K562 (cell line): ENCODE results near the gene PGAP3. TPM values are rescaled to one million over a fixed set of nuclear protein-coding genes. Genes with fewer than 3 reads are reported as not detected.

Experiments
- ATAC-seq: fragments of 200-7000 bp; cut with Tn5 transposase; 3 replicates; pipeline ENCODE4 v1.9.1; 2020; ENCODE audit warnings: moderate library complexity
- BruUV-seq: library from RNA; stranded (reverse); fragments of 400-500 nt; replicated peaks from 2 replicates; lab custom pipeline; 2021; lab: Mats Ljungman, UMichigan
- CTCF ChIA-PET: fragments of 300-600 bp; formaldehyde crosslinking; extraction: SDS; loops from one replicate; lab custom pipeline; 2021; ENCODE audit warnings: low intra/inter-chr PET ratio; lab: Yijun Ruan, JAX
- POLR2A ChIA-PET: fragments of 300-600, 350-650 bp; sonication (Branson Sonifier 250); formaldehyde crosslinking; extraction: SDS; loops from one replicate; lab custom pipeline; 2021; ENCODE audit warnings: antibody characterized with exemption, inconsistent platforms; lab: Yijun Ruan, JAX
- DNase-seq, 4 experiments: peaks; one replicate each; pipeline versions ENCODE4 v3.0.0 to v3.0.0-alpha.2; 2011 to 2018; ENCODE audit warnings: low spot score in 3 of 4, mixed read lengths in 3 of 4; ENCODE audit errors: extremely low read depth in 1 of 4
- FAIRE-seq: peaks from 2 replicates; lab custom pipeline; 2011; peaks lifted over from hg19 to GRCh38; lab: Jason Lieb, UNC
- H2AFZ ChIP-seq: 2 replicates; pipeline ENCODE4 v1.6.0; 2011; ENCODE audit warnings: low read depth, low read length, control low read depth, inconsistent platforms
- H3K27ac ChIP-seq: fragments of 200-600 bp; 3 replicates; pipeline ENCODE4 v1.8.0; 2011; ENCODE audit warnings: low read depth, mild to moderate bottlenecking, control low read depth, inconsistent platforms, low read length, moderate library complexity, mixed read lengths; ENCODE audit errors: extremely low read depth
- H3K27me3 ChIP-seq, 2 experiments: fragments of 300-600 bp in 1 of 2; 2 replicates in 1 of 2; 3 replicates in 1 of 2; pipeline versions ENCODE4 v1.6.0 to v1.8.0; 2011; ENCODE audit warnings: inconsistent platforms in 2 of 2, low read length in 2 of 2, mild to moderate bottlenecking in 1 of 2, mixed read lengths in 1 of 2, moderate library complexity in 1 of 2; ENCODE audit not compliant: control insufficient read depth in 2 of 2, insufficient read depth in 2 of 2
- H3K36me3 ChIP-seq: fragments of 300-600 bp; 3 replicates; pipeline ENCODE4 v1.8.0; 2011; ENCODE audit warnings: mild to moderate bottlenecking, low read length, inconsistent platforms; ENCODE audit not compliant: control insufficient read depth, insufficient read depth
- H3K4me1 ChIP-seq, 2 experiments: fragments of 200-600 bp in 1 of 2; replicated peaks in 1 of 2; 2 replicates in 1 of 2; 3 replicates in 1 of 2; pipeline versions ENCODE4 v1.5.1 to v1.8.0; 2011; ENCODE audit warnings: inconsistent platforms in 2 of 2, low read length in 2 of 2, mild to moderate bottlenecking in 1 of 2, mixed read lengths in 1 of 2, moderate library complexity in 1 of 2; ENCODE audit not compliant: control insufficient read depth in 2 of 2, insufficient read depth in 2 of 2
- H3K4me2 ChIP-seq: 2 replicates; pipeline ENCODE4 v1.6.1; 2011; ENCODE audit warnings: low read length, control low read depth, inconsistent platforms, mixed read lengths; ENCODE audit not compliant: insufficient read depth
- H3K4me3 ChIP-seq: fragments of 200-600 bp; sonication (generic), shearing (Covaris generic); 2 replicates; pipeline ENCODE4 v1.5.1; 2016; ENCODE audit warnings: control low read depth, inconsistent platforms
- H3K79me2 ChIP-seq: fragments of 200-600 bp; 3 replicates; pipeline ENCODE4 v1.8.0; 2011; ENCODE audit warnings: low read length, inconsistent platforms; ENCODE audit not compliant: control insufficient read depth, insufficient read depth
- H3K9ac ChIP-seq, 2 experiments: 2 replicates each; pipeline versions ENCODE4 v1.6.0 to v1.6.1; 2011; ENCODE audit warnings: low read depth in 2 of 2, low read length in 2 of 2, control low read depth in 1 of 2, inconsistent platforms in 1 of 2, mild to moderate bottlenecking in 1 of 2, mixed read lengths in 1 of 2; ENCODE audit not compliant: insufficient read depth in 1 of 2
- H3K9me1 ChIP-seq: one replicate; pipeline ENCODE4 v1.6.0; 2011; ENCODE audit warnings: inconsistent platforms, mild to moderate bottlenecking, low read length, moderate library complexity; ENCODE audit not compliant: control insufficient read depth, insufficient read depth
- H3K9me3 ChIP-seq: replicated peaks from 2 replicates; pipeline ENCODE4 v1.5.1; 2011; ENCODE audit warnings: low read depth, low read length, inconsistent platforms; ENCODE audit not compliant: control insufficient read depth, insufficient read depth
- H4K20me1 ChIP-seq: replicated peaks from 2 replicates; pipeline ENCODE4 v1.6.1; 2011; ENCODE audit warnings: low read length, inconsistent platforms, mixed read lengths; ENCODE audit not compliant: control insufficient read depth, insufficient read depth
- BCOR ChIP-seq: fragments of 450-650 bp; IDR thresholded peaks from 2 replicates; pipeline ENCODE4 v1.6.1; 2016
- BRF1 ChIP-seq: IDR thresholded peaks from 3 replicates; pipeline ENCODE4 v1.6.1; 2011; ENCODE audit warnings: borderline replicate concordance, mild to moderate bottlenecking; ENCODE audit not compliant: insufficient read length; ENCODE audit errors: extremely low read depth
- E2F4 ChIP-seq: sonication (generic); formaldehyde crosslinking; IDR thresholded peaks from 2 replicates; pipeline ENCODE4 v1.8.0; 2022; ENCODE audit warnings: mild to moderate bottlenecking, low read depth, missing genetic modification reagents
- ESRRA ChIP-seq: fragments of 450-650 bp; IDR thresholded peaks from 2 replicates; pipeline ENCODE4 v1.6.1; 2014; ENCODE audit warnings: low read depth, mild to moderate bottlenecking, moderate library complexity, borderline replicate concordance
- GATAD2A ChIP-seq: fragments of 450-650 bp; IDR thresholded peaks from 2 replicates; pipeline ENCODE4 v1.6.1; 2017
- GTF2E2 ChIP-seq: fragments of 200-800 bp; sonication (Bioruptor generic); IDR thresholded peaks from 2 replicates; pipeline ENCODE4 v1.6.1; 2016; ENCODE audit warnings: missing genetic modification characterization, missing compliant biosample characterization
- HMGN3 ChIP-seq: IDR thresholded peaks from 2 replicates; pipeline ENCODE4 v1.6.1; 2011; ENCODE audit warnings: borderline replicate concordance, low read depth, mild to moderate bottlenecking, mixed read lengths, low read length; ENCODE audit not compliant: insufficient read length; ENCODE audit errors: extremely low read depth
- KDM1A ChIP-seq, 2 experiments: fragments of 450-650 bp; IDR thresholded peaks; 2 replicates each; pipeline ENCODE4 v1.6.1; 2016; ENCODE audit warnings: mild to moderate bottlenecking in 2 of 2
- NR1H2 ChIP-seq: sonication (generic); formaldehyde crosslinking; IDR thresholded peaks from 2 replicates; pipeline ENCODE4 v1.4.0; 2020; ENCODE audit warnings: mild to moderate bottlenecking, missing genetic modification reagents
- NR2C2 ChIP-seq, 2 experiments: fragments of 200-800 bp in 1 of 2; sonication (Bioruptor generic) in 1 of 2; sonication (generic) in 1 of 2; formaldehyde crosslinking in 1 of 2; IDR thresholded peaks; 2 replicates each; pipeline versions ENCODE4 v1.6.1 to v1.8.0; 2016 to 2022; ENCODE audit warnings: mild to moderate bottlenecking in 1 of 2, missing compliant biosample characterization in 1 of 2, missing genetic modification characterization in 1 of 2, missing genetic modification reagents in 1 of 2
- RBM25 ChIP-seq: fragments of 200-400 bp; formaldehyde crosslinking; IDR thresholded peaks from 2 replicates; pipeline ENCODE4 v1.6.1; 2018; ENCODE audit warnings: low read length, low read depth, moderate library complexity; ENCODE audit not compliant: severe bottlenecking
- SMARCE1 ChIP-seq: fragments of 450-650 bp; IDR thresholded peaks from 2 replicates; pipeline ENCODE4 v1.7.1; 2016; ENCODE audit warnings: mild to moderate bottlenecking
- TSC22D4 ChIP-seq: fragments of 450-650 bp; IDR thresholded peaks from 2 replicates; pipeline ENCODE4 v1.6.1; 2016; ENCODE audit warnings: missing genetic modification characterization, missing biosample characterization, control low read depth
- ZBTB49 ChIP-seq: sonication (generic); formaldehyde crosslinking; IDR thresholded peaks from 2 replicates; pipeline ENCODE4 v1.8.0; 2022; ENCODE audit warnings: missing genetic modification reagents, mild to moderate bottlenecking, borderline replicate concordance
- ZBTB8A ChIP-seq: fragments of 450-650 bp; IDR thresholded peaks from 2 replicates; pipeline ENCODE4 v1.6.1; 2018; ENCODE audit warnings: mild to moderate bottlenecking, moderate library complexity; ENCODE audit not compliant: partially characterized antibody
- ZSCAN29 ChIP-seq: fragments of 450-650 bp; IDR thresholded peaks from 2 replicates; pipeline ENCODE4 v1.6.1; 2017
- WGBS: fragments of 100-300 bp; shearing (Covaris generic); methylation state at CpG from one replicate; pipeline ENCODE4 v1.1.6; 2016; ENCODE audit warnings: low coverage, mixed read lengths; ENCODE audit not compliant: insufficient coverage; ENCODE audit errors: missing lambda C conversion rate; 5-methylcytosine and 5-hydroxymethylcytosine counted together
- in situ Hi-C: fragments of 300-500 bp; cut with MboI; formaldehyde crosslinking; loops from 4 replicates; pipeline ENCODE4 v1.15.0; 2018; ENCODE audit warnings: inconsistent platforms, mixed read lengths
- intact Hi-C: fragments of 100-400 bp; cut with micrococcal nuclease; formaldehyde crosslinking; loops from 2 replicates; pipeline ENCODE4 v1.14.2; 2022
- polyA plus RNA-seq, 8 experiments: library from polyadenylated mRNA; depleted of rRNA in 4 of 8; stranded (reverse) in 5 of 8; unstranded in 3 of 8; fragments of >200 nt; fragmentation: Nextera tagmentation in 2 of 8; fragmentation: Illumina TruSeq in 1 of 8; extraction: Ambion mirVana in 2 of 8; extraction: Trizol in 1 of 8; gene quantifications; 2 replicates each; pipeline versions ENCODE4 v1.2.1 to v1.2.3, GENCODE V29; 2011 to 2014; ENCODE audit warnings: inconsistent platforms in 1 of 8, missing spikeins in 1 of 8
- total RNA-seq, 7 experiments: library from RNA; depleted of rRNA in 6 of 7; stranded (reverse); fragments of >200 nt in 6 of 7; fragmentation: Illumina TruSeq in 2 of 7; extraction: Trizol in 2 of 7; gene quantifications; 2 replicates each; pipeline versions ENCODE4 v1.2.1 to v1.2.3, GENCODE V29; 2011 to 2021; ENCODE audit warnings: low replicate concordance in 1 of 7
- TF ChIP-seq, protein P1 (sequence below), 2 experiments: fragments of 450-650 bp; IDR thresholded peaks; 2 replicates each; pipeline ENCODE4 v1.6.1; 2016

PGAP3 gene
- total and polyA plus RNA-seq, 9 of the 15 experiments (the other 6 are each of a cell fraction or from before 2014, with no cell fraction given): 0.38 to 9.4 (median 4.5) TPM

DNA sequence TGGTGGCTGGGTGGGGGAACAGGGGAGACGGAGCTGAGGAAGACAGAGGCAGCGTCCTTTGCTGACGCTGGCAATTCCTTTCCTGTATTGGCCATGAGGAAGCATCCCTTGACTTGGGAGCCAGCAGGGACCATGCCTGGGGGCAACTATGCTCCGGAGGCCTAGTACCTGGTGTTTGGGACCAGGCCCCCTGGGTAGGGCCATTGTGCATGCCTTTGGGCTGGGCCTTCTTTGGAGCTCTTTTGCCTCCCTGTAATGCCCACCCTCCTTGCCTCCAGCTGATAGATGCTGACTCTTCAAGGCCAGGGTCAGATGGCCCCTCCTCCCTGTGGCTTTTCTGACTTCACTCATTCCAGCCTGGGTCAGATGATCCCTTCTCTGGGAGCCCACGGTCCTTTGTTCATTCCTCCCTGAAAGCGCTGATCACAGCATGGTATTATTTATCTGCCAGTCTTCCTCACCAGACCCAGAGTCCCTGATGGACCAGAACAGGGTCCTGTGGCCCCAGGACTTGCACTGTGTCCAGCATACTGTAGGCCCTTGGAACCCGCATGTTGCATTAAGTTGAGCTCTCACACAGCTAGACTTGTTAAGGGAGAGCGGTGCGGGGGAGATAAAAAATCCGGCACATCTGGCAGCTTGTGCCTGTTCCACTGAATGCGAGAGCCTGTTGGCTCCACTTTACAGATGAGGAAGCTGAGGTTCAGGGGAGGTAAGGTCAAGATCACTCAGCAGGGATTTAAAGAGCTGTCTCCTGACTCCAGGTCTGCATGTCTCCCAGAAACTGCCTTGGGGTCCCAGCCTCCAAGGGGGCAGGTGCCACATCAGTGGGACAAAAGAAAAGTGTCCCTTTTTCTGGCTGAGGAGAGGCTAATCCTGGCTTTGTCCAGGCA, 48.0 kb downstream of the PGAP3 start:
- Histone ChIP-seq H3K27ac (no peak overlapping the region), H3K9ac (peak overlapping the region in 1 of 2 experiments; percentile 66; a peak in 2 of 4 replicates), H3K4me1 (peaks cover 69 to 72% of the 10 kb centered on the region in 2 experiments), H2AFZ (no peak overlapping the region), H3K36me3 (peaks cover 11% of the 10 kb centered on the region; the same call in 2 of the 3 replicates), H3K9me1 (no peaks in the 10 kb centered on the region), H3K4me3 (no peak overlapping the region), H3K9me3 (no peaks in the 10 kb centered on the region), H3K79me2 (peaks cover 76% of the 10 kb centered on the region), H3K4me2 (no peak overlapping the region; the same call in 1 of the 2 replicates), H4K20me1 (peaks cover 26% of the 10 kb centered on the region), H3K27me3 (no peaks in the 10 kb centered on the region)
- 77% methylated on average over 11 of the region's 11 CpGs for WGBS
- peak; percentile 11 for FAIRE-seq
- no TSS peak for BruUV-seq
- no peak for DNase-seq
- intact Hi-C loops: no loop called here
- ChIA-PET CTCF (no interaction called here), POLR2A (interaction anchor here (1.1 to 1.9 kb wide), 6 partner anchors 10 to 31 kb away, joined by 3 to 7 read pairs (median 3); no protein-coding TSS in a partner anchor)
- no peak for ATAC-seq
- in situ Hi-C loops: no loop called here
- TF ChIP-seq ESRRA (peak; percentile 68), NR2C2 (CRISPR knock-in tag; IDR thresholded peaks at IDR 0.05) (no peak), NR2C2 (tag; IDR thresholded peaks at IDR 0.05) (no peak), ZBTB49 (CRISPR knock-in tag) (no peak), SMARCE1 (no peak), TSC22D4 (no peak), E2F4 (CRISPR knock-in tag) (no peak), GTF2E2 (tag) (no peak), ZBTB8A (no peak), BCOR (peak; percentile 49; the same call in 1 of the 2 replicates), KDM1A (IDR thresholded peaks at IDR 0.05) (0 out of 4 replicates have a peak, but pooled peaks have one; percentile 32 to 36), BRF1 (no peak), NR1H2 (CRISPR knock-in tag) (no peak), HMGN3 (no peak), RBM25 (peak; percentile 75), ZSCAN29 (no peak), GATAD2A (no peak)
- TF ChIP-seq, protein P1, sequence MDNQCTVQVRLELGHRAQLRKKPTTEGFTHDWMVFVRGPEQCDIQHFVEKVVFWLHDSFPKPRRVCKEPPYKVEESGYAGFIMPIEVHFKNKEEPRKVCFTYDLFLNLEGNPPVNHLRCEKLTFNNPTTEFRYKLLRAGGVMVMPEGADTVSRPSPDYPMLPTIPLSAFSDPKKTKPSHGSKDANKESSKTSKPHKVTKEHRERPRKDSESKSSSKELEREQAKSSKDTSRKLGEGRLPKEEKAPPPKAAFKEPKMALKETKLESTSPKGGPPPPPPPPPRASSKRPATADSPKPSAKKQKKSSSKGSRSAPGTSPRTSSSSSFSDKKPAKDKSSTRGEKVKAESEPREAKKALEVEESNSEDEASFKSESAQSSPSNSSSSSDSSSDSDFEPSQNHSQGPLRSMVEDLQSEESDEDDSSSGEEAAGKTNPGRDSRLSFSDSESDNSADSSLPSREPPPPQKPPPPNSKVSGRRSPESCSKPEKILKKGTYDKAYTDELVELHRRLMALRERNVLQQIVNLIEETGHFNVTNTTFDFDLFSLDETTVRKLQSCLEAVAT (IDR thresholded peaks at IDR 0.05): no peak
